Glutamatergic neuron (in vitro differentiated cells): Measurements from ENCODE around the gene POLR3B. TPM values are rescaled to one million over a fixed set of nuclear protein-coding genes. Genes with fewer than 3 reads are reported as not detected.
"Not testable (repeated sequence)": the region's sequence is repeated elsewhere in the genome, so short reads cannot be mapped to it uniquely, and the experiment has no call there.

ENCODE experiments used
- DNase-seq: peaks from one replicate; pipeline ENCODE4 v3.0.0; 2022
- H3K27ac Mint-ChIP-seq: one replicate; pipeline ENCODE4 v1.8.0; 2020; ENCODE audit warnings: mild to moderate bottlenecking, mixed read lengths, inconsistent platforms; ENCODE audit not compliant: unreplicated experiment
- H3K27me3 Mint-ChIP-seq: one replicate; pipeline ENCODE4 v1.8.0; 2020; ENCODE audit warnings: mild to moderate bottlenecking, moderate library complexity, mixed read lengths, inconsistent platforms; ENCODE audit not compliant: unreplicated experiment
- H3K36me3 Mint-ChIP-seq: one replicate; pipeline ENCODE4 v1.8.0; 2020; ENCODE audit warnings: mild to moderate bottlenecking, mixed read lengths, inconsistent platforms; ENCODE audit not compliant: unreplicated experiment
- H3K4me1 Mint-ChIP-seq: one replicate; pipeline ENCODE4 v1.8.0; 2020; ENCODE audit warnings: mild to moderate bottlenecking, low read depth, mixed read lengths, inconsistent platforms; ENCODE audit not compliant: unreplicated experiment
- H3K4me3 Mint-ChIP-seq: one replicate; pipeline ENCODE4 v1.8.0; 2020; ENCODE audit warnings: mild to moderate bottlenecking, mixed read lengths, inconsistent platforms; ENCODE audit not compliant: unreplicated experiment
- H3K9me3 Mint-ChIP-seq: one replicate; pipeline ENCODE4 v1.8.0; 2020; ENCODE audit warnings: mild to moderate bottlenecking, moderate library complexity, mixed read lengths, inconsistent platforms; ENCODE audit not compliant: unreplicated experiment
- total RNA-seq: library from RNA; stranded (reverse); fragmentation: NEBNext Ultra II Directional; extraction: Animal tissue kit (Norgen Biotek cat#: 25700); gene quantifications from one replicate; pipeline ENCODE4 v1.2.1, GENCODE V29; 2021; ENCODE audit not compliant: unreplicated experiment
- TF ChIP-seq, protein P1 (sequence below): fragments of 200-600 bp; sonication (generic); IDR thresholded peaks from one replicate; pipeline ENCODE4 v1.5.0; 2021; ENCODE audit not compliant: partially characterized antibody, unreplicated experiment

Gene POLR3B
- total RNA-seq, 1 donor from 2014 or later, result 12.1 TPM

- no peaks in the 10 kb centered on the region for H3K4me1 Mint-ChIP-seq
- H3K27me3 Mint-ChIP-seq, result no peaks in the 10 kb centered on the region
- DNase-seq, result no peak
- H3K27ac Mint-ChIP-seq, result no peak overlapping the region
- TF ChIP-seq, protein P1, sequence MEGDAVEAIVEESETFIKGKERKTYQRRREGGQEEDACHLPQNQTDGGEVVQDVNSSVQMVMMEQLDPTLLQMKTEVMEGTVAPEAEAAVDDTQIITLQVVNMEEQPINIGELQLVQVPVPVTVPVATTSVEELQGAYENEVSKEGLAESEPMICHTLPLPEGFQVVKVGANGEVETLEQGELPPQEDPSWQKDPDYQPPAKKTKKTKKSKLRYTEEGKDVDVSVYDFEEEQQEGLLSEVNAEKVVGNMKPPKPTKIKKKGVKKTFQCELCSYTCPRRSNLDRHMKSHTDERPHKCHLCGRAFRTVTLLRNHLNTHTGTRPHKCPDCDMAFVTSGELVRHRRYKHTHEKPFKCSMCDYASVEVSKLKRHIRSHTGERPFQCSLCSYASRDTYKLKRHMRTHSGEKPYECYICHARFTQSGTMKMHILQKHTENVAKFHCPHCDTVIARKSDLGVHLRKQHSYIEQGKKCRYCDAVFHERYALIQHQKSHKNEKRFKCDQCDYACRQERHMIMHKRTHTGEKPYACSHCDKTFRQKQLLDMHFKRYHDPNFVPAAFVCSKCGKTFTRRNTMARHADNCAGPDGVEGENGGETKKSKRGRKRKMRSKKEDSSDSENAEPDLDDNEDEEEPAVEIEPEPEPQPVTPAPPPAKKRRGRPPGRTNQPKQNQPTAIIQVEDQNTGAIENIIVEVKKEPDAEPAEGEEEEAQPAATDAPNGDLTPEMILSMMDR, result no peak
- no peak overlapping the region for H3K4me3 Mint-ChIP-seq
- H3K36me3 Mint-ChIP-seq, result no peaks in the 10 kb centered on the region
- H3K9me3 Mint-ChIP-seq, result no peaks in the 10 kb centered on the region
Observed at GRCh38 chr12:106364261-106364660, 6.7 kb downstream of the POLR3B start.

GRCh38 chr12:106369624-106370346, 12.2 kb downstream of the POLR3B start:
- no peak overlapping the region for H3K4me3 Mint-ChIP-seq
- DNase-seq, result no peak
- H3K36me3 Mint-ChIP-seq, result peaks cover 5% of the 10 kb centered on the region
- TF ChIP-seq, protein P1, result no peak
- H3K27ac Mint-ChIP-seq, result no peak overlapping the region
- H3K4me1 Mint-ChIP-seq, result no peaks in the 10 kb centered on the region
- no peaks in the 10 kb centered on the region for H3K27me3 Mint-ChIP-seq
- H3K9me3 Mint-ChIP-seq, result peaks cover 3% of the 10 kb centered on the region

DNA sequence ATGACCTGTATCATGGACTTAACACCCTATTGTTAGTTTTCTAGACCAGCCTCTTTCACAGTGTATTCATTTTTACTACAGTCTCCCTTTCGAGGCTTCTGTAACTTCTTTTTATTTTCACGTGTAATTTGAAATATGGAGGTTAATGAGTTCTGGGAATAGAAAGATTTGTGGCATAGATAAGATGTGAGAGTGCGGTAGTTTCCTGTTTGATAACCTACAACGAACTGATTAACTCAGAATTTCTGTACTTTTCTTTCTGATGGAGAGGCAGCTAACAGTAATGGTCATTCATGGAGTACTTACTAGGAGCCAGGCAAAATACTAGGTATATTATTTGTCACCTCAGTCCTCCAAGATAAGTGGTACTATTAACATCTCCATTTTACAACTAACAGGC, 21.2 kb downstream of the POLR3B start:
- Mint-ChIP-seq H3K36me3 (peaks cover 22% of the 10 kb centered on the region), H3K4me3 (no peak overlapping the region), H3K4me1 (no peaks in the 10 kb centered on the region), H3K9me3 (no peaks in the 10 kb centered on the region), H3K27ac (no peak overlapping the region), H3K27me3 (no peaks in the 10 kb centered on the region)
- TF ChIP-seq, protein P1, result no peak
- no peak for DNase-seq

DNA sequence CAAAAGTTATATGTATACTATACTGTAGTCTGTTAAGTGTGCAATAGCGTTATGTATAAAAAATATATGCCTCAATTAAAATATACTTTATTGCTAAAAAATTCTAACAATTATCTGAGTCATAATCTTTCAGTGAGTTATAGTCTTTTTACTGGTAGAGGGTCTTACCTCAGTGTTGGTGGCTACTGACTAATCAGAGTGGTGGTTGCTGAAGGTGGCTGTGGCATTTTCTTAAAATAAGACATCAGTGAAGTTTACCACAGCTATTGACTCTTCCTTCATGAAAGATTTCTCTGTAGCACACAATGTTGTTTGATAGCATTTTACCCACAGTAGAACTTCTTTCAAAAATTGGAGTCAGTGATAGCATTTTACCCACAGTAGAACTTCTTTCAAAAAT, 23.4 kb downstream of the POLR3B start:
- TF ChIP-seq, protein P1, result no peak
- Mint-ChIP-seq H3K36me3 (peaks cover 22% of the 10 kb centered on the region), H3K27ac (no peak overlapping the region), H3K9me3 (no peaks in the 10 kb centered on the region), H3K27me3 (no peaks in the 10 kb centered on the region), H3K4me3 (no peak overlapping the region), H3K4me1 (no peaks in the 10 kb centered on the region)
- no peak for DNase-seq

DNA sequence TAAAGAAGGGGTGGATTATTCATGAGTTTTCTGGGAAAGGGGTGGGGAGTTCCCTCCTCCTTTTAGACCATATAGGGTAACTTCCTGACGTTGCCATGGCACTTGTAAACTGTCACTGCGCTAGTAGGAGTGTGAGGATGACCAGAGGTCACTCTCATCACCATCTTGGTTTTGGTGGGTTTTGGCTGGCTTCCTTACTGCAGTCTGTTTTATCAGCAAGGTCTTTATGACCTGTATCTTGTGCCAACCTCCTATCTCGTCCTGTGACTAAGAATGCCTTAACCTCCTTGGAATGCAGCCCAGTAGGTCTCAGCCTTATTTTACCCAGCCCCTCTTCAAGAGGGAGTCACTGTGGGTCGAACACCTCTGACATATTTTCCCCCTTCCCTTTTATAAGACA, 24.3 kb downstream of the POLR3B start:
- not testable (repeated sequence) for H3K27me3 Mint-ChIP-seq, H3K27ac Mint-ChIP-seq, DNase-seq, H3K4me3 Mint-ChIP-seq, H3K9me3 Mint-ChIP-seq, H3K4me1 Mint-ChIP-seq
- H3K36me3 Mint-ChIP-seq, result peaks cover 22% of the 10 kb centered on the region
